GM10266 (cell line): Measurements from ENCODE around the gene NDUFAF3.

Experiments used
- DNase-seq: peaks from one replicate; pipeline ENCODE4 v3.0.0; 2012; ENCODE audit errors: extremely low spot score
- CTCF ChIP-seq: IDR thresholded peaks from 2 replicates; pipeline ENCODE4 v1.5.1; 2012; ENCODE audit warnings: mild to moderate bottlenecking, low read depth; ENCODE audit not compliant: control insufficient read depth, insufficient read depth; ENCODE audit errors: missing control alignments

Gene NDUFAF3, protein sequence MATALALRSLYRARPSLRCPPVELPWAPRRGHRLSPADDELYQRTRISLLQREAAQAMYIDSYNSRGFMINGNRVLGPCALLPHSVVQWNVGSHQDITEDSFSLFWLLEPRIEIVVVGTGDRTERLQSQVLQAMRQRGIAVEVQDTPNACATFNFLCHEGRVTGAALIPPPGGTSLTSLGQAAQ

DNA sequence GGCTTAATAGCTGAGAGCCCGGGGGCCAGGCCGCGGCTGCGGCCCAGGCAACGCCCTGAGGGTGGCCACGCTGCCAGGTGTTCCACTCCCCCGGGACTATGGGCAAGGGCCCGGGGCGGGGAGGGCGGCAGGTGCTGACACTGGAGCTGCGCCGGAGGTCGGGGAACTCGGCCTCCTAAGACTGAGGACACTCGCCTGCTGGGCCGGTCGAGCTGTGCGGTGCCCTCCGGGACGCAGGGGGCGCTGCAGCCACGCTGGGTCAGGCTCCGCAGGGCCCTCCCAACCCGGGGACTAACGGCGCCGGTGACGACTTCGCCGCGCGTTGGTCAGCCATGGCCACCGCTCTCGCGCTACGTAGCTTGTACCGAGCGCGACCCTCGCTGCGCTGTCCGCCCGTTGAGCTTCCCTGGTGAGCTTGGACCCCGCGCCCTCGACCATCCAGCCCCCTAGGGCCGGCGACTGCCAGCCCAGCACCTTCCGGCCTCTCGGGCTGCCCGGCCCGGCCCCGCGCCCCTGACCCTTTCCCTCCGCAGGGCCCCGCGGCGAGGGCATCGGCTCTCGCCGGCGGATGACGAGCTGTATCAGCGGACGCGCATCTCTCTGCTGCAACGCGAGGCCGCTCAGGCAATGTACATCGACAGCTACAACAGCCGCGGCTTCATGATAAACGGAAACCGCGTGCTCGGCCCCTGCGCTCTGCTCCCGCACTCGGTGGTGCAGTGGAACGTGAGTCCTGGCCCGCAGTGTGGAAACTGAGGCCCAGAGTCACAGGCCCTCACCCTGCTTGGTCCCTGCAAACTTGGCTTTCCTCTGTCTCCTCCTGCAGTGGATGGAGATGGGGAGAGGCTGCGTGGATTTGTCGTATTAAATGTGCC is at the start of gene NDUFAF3:
TSS of gene NDUFAF3 (plus strand) at position 309 of the 875 bp plus-strand sequence. CDS start at position 333, 24 bp downstream.
- peak; percentile 99 for TF ChIP-seq CTCF
- peak; percentile 90 for DNase-seq

- TF ChIP-seq CTCF, result no peak
- DNase-seq, result no peak
Measured at GRCh38 chr3:48974076-48974864, 47.7 kb upstream of the NDUFAF3 start.

DNA sequence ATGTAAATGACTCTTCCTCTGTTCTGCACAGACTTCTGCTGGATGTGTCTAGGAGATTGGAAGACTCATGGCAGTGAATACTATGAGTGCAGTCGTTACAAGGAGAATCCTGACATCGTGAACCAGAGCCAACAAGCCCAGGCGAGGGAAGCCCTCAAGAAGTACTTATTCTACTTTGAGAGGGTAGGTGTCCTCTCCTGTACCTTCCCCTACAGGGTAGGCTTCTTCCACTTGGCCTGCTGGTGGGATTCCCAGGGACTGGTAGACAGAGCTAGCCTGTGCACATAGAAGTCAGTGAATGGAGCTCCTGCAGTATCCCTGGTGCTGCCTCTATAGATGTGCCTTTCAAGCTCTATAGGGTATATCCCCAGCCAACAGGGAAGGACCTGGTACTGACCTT is 42.5 kb upstream of the NDUFAF3 start:
- DNase-seq, result no peak
- no peak for TF ChIP-seq CTCF

GRCh38 chr3:48980295-48980694 is 41.6 kb upstream of the NDUFAF3 start:
- TF ChIP-seq CTCF, result no peak
- DNase-seq, result no peak

GRCh38 chr3:48982016-48982415 is 39.9 kb upstream of the NDUFAF3 start:
- no peak for DNase-seq
- no peak for TF ChIP-seq CTCF

GRCh38 chr3:48982686-48983085 is 39.2 kb upstream of the NDUFAF3 start:
- DNase-seq, result no peak
- TF ChIP-seq CTCF, result no peak
